Esophagus squamous epithelium (tissue), 4 donors: Measurements from ENCODE around the gene ELMO1.

ENCODE experiments used
- POLR2A ChIP-seq, 4 donors: fragments of 450-650 bp; IDR thresholded peaks; one replicate each; pipeline ENCODE4 v1.6.1; 2017; ENCODE audit warnings: antibody characterized with exemption in 4 of 4, mild to moderate bottlenecking in 4 of 4, moderate library complexity in 3 of 4
- TF ChIP-seq, protein P1 (sequence below), 6 experiments: fragments of 450-650 bp in 4 of 6; fragments of 200-600 bp in 2 of 6; sonication (generic) in 2 of 6; IDR thresholded peaks; one replicate each; pipeline ENCODE4 v1.5.1; 2016 to 2019; ENCODE audit warnings: antibody characterized with exemption in 6 of 6, mild to moderate bottlenecking in 4 of 6, moderate library complexity in 4 of 6

DNA sequence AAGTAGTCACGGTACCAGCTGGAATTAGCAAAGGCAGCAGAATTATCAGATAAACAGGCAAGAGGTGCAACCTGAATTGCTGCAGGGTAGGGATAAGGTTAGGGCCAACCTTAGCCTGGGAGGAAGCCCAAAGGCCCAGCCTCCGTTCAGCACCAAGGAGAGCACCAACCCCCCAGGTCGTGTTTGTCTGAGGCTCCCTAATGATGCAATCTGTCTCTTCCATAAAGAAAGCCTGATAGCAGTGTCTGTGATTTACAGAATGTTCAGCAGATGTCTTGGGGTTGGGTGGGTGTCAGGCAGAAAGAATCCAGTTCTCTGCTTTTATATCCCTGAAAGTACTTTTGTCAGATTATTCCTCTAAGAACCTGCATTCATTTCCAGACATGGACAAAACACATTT lies 396.0 kb downstream of the ELMO1 start:
- TF ChIP-seq, protein P1, sequence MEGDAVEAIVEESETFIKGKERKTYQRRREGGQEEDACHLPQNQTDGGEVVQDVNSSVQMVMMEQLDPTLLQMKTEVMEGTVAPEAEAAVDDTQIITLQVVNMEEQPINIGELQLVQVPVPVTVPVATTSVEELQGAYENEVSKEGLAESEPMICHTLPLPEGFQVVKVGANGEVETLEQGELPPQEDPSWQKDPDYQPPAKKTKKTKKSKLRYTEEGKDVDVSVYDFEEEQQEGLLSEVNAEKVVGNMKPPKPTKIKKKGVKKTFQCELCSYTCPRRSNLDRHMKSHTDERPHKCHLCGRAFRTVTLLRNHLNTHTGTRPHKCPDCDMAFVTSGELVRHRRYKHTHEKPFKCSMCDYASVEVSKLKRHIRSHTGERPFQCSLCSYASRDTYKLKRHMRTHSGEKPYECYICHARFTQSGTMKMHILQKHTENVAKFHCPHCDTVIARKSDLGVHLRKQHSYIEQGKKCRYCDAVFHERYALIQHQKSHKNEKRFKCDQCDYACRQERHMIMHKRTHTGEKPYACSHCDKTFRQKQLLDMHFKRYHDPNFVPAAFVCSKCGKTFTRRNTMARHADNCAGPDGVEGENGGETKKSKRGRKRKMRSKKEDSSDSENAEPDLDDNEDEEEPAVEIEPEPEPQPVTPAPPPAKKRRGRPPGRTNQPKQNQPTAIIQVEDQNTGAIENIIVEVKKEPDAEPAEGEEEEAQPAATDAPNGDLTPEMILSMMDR (IDR thresholded peaks at IDR 0.05), result no peak
- TF ChIP-seq POLR2A (IDR thresholded peaks at IDR 0.05), result no peak
